Fibroblast of peridontal ligament (primary cell): ENCODE results near the gene POSTN.

Source experiments
- DNase-seq: peaks from one replicate; pipeline ENCODE4 v3.0.0-alpha.2; 2010; ENCODE audit errors: extremely low read depth

The POSTN gene

GRCh38 chr13:37598597-37598996, at the start of gene POSTN:
TSS of gene POSTN (minus strand) at chr13:37598768. CDS start at chr13:37598726, 42 bp downstream.
- DNase-seq, result peak; percentile 81

GRCh38 chr13:37647031-37647650, 48.6 kb upstream of the POSTN start:
- DNase-seq, result no peak

GRCh38 chr13:37646531-37646930, 48.0 kb upstream of the POSTN start:
- no peak for DNase-seq

- DNase-seq, result no peak
Measured at GRCh38 chr13:37645181-37645740, 46.7 kb upstream of the POSTN start.

- no peak for DNase-seq
Measured at GRCh38 chr13:37641391-37641790, 42.8 kb upstream of the POSTN start.

- peak; percentile 92 for DNase-seq
Measured at GRCh38 chr13:37640499-37640898, 41.9 kb upstream of the POSTN start.

GRCh38 chr13:37636701-37637100, 38.1 kb upstream of the POSTN start:
- DNase-seq, result no peak

GRCh38 chr13:37632294-37632693, 33.7 kb upstream of the POSTN start:
- DNase-seq, result no peak

- DNase-seq, result no peak
Measured at GRCh38 chr13:37627428-37627827, 28.9 kb upstream of the POSTN start.

- DNase-seq, result peak; percentile 92
Measured at GRCh38 chr13:37621811-37622361, 23.3 kb upstream of the POSTN start.

GRCh38 chr13:37618554-37618953, 20.0 kb upstream of the POSTN start:
- peak; percentile 92 for DNase-seq

- DNase-seq, result peak; percentile 78
Measured at GRCh38 chr13:37617173-37617572, 18.6 kb upstream of the POSTN start.

- DNase-seq, result peak; percentile 56
Measured at GRCh38 chr13:37616131-37616530, 17.6 kb upstream of the POSTN start.

- no peak for DNase-seq
Measured at GRCh38 chr13:37615276-37615675, 16.7 kb upstream of the POSTN start.

- DNase-seq, result peak; percentile 37
Measured at GRCh38 chr13:37613638-37614037, 15.1 kb upstream of the POSTN start.

GRCh38 chr13:37613236-37613635, 14.7 kb upstream of the POSTN start:
- DNase-seq, result peak; percentile 47

GRCh38 chr13:37608750-37609339, 10.3 kb upstream of the POSTN start:
- DNase-seq, result peak; percentile 35

- peak; percentile 70 for DNase-seq
Measured at GRCh38 chr13:37602733-37603381, 4.3 kb upstream of the POSTN start.

GRCh38 chr13:37601648-37602440, 3.3 kb upstream of the POSTN start:
- DNase-seq, result no peak

- DNase-seq, result peak; percentile 40
Measured at GRCh38 chr13:37599519-37599918, 951 bp upstream of the POSTN start.

- DNase-seq, result peak; percentile 53
Measured at GRCh38 chr13:37597477-37598025, 1.0 kb downstream of the POSTN start.
